NCI-H345 (cell line): ENCODE results near the gene INSR.
"Not testable (repeated sequence)": the region's sequence is repeated elsewhere in the genome, so short reads cannot be mapped to it uniquely, and the experiment has no call there.

Experiments
- DNase-seq: peaks from one replicate; lab custom pipeline; 2025; lab: John Stamatoyannopoulos, UW

INSR gene

GRCh38 chr19:7195046-7195445, 99.2 kb downstream of the INSR start:
- no peak for DNase-seq

GRCh38 chr19:7194566-7194965, 99.6 kb downstream of the INSR start:
- no peak for DNase-seq

- DNase-seq: no peak
Measured at GRCh38 chr19:7191946-7192691, 102.1 kb downstream of the INSR start.

GRCh38 chr19:7188698-7189629, 105.2 kb downstream of the INSR start:
- DNase-seq: peak; percentile 3

GRCh38 chr19:7187605-7188339, 106.4 kb downstream of the INSR start:
- no peak for DNase-seq

GRCh38 chr19:7182489-7182888, 111.7 kb downstream of the INSR start:
- DNase-seq: no peak

GRCh38 chr19:7179917-7180306, 114.3 kb downstream of the INSR start:
- no peak for DNase-seq

GRCh38 chr19:7177926-7178325, 116.3 kb downstream of the INSR start:
- DNase-seq: no peak

- no peak for DNase-seq
Measured at GRCh38 chr19:7176792-7177191, 117.4 kb downstream of the INSR start.

- no peak for DNase-seq
Measured at GRCh38 chr19:7172794-7173193, 121.4 kb downstream of the INSR start.

GRCh38 chr19:7170983-7171382, 123.2 kb downstream of the INSR start:
- no peak for DNase-seq

GRCh38 chr19:7168941-7169340, 125.3 kb downstream of the INSR start:
- DNase-seq: no peak

GRCh38 chr19:7161292-7161691, 132.9 kb downstream of the INSR start:
- DNase-seq: no peak

- peak; percentile 19 for DNase-seq
Measured at GRCh38 chr19:7159105-7159933, 134.9 kb downstream of the INSR start.

- DNase-seq: no peak
Measured at GRCh38 chr19:7153022-7153421, 141.2 kb downstream of the INSR start.

- DNase-seq: no peak
Measured at GRCh38 chr19:7152568-7152967, 141.6 kb downstream of the INSR start.

GRCh38 chr19:7149956-7150705, 144.1 kb downstream of the INSR start:
- no peak for DNase-seq

- DNase-seq: not testable (repeated sequence)
Measured at GRCh38 chr19:7147119-7147675, 147.0 kb downstream of the INSR start.

GRCh38 chr19:7146086-7146485, 148.1 kb downstream of the INSR start:
- DNase-seq: not testable (repeated sequence)

- no peak for DNase-seq
Measured at GRCh38 chr19:7145494-7145893, 148.7 kb downstream of the INSR start.
